Aorta (tissue), 4 donors: ENCODE data around the gene NSUN2. TPM values are rescaled to one million over a fixed set of nuclear protein-coding genes. Genes with fewer than 3 reads are reported as not detected.

Source experiments
- polyA plus RNA-seq, 2 donors: library from polyadenylated mRNA; stranded (reverse); fragments of 200-250 nt; gene quantifications; one replicate each; pipeline ENCODE4 v1.2.3, GENCODE V29; 2013
- total RNA-seq, 2 donors: library from RNA; stranded (reverse); fragmentation: NEBNext Ultra II Directional; extraction: Animal tissue kit (Norgen Biotek cat#: 25700); gene quantifications; one replicate each; pipeline ENCODE4 v1.2.1, GENCODE V29; 2021
- donor health status: healthy with polysubstance abuse.
- donor health status: Bipolar disorder and iron deficiency.
- donor health status: DM: no; HTN: no; CAD: no.
- donor health status: DM: yes; HTN: yes; CAD: no.

NSUN2 gene
- total and polyA plus RNA-seq, 4 donors: 15.0 to 46.1 (median 41.8) TPM

Other genes starting within 250 kb of the NSUN2 start
- gene UBE2QL1, start 184.2 kb downstream of the NSUN2 start, total RNA-seq: 1 to 10 TPM; 1.6 to 3.3 TPM
- under 1 TPM; 0.43 to 0.75 TPM for gene UBE2QL1, start 184.2 kb downstream of the NSUN2 start, polyA plus RNA-seq
- gene SRD5A1, start 396 bp upstream of the NSUN2 start, total RNA-seq: 1 to 10 TPM; 5.6 to 7.7 TPM
- gene SRD5A1, start 396 bp upstream of the NSUN2 start, polyA plus RNA-seq: 1 to 10 TPM; 2.5 to 3.7 TPM
- gene TENT4A, start 80.4 kb upstream of the NSUN2 start, total RNA-seq: 10 to 100 TPM; 33.4 to 37.0 TPM
- 10 to 100 TPM in 1 of 2 donors, 1 to 10 TPM in 1; 4.1 to 12.6 TPM for gene TENT4A, start 80.4 kb upstream of the NSUN2 start, polyA plus RNA-seq